ENCODE results near the gene CCDC57. TPM values are rescaled to one million over a fixed set of nuclear protein-coding genes. Genes with fewer than 3 reads are reported as not detected.

Gene CCDC57
- total and polyA plus RNA-seq, 2 of the 4 experiments (the other 2 are of a cell fraction), result 7.3 to 31.3 TPM

GRCh38 chr17:82097184-82097918 is 115.3 kb downstream of the CCDC57 start (continued):
- TF ChIP-seq CHD1 (IDR thresholded peaks at IDR 0.05; ENCODE audit: low read depth, low read length) (no peak), RFX5 (IDR thresholded peaks at IDR 0.05; ENCODE audit: low read depth, low read length) (no peak)

- peak overlapping the region; percentile 88 for H2AFZ ChIP-seq (replicated peaks; ENCODE audit: low read length, poor library complexity)
- H3K4ac ChIP-seq (ENCODE audit: low read depth, low read length), result peak overlapping the region; percentile 89
- no peak overlapping the region for H4K5ac ChIP-seq (ENCODE audit: low read depth, low read length)
- H3K9me1 ChIP-seq (ENCODE audit: insufficient read depth, low read length), result peaks cover 5% of the 10 kb centered on the region; the same call in 1 of the 2 replicates
- no peak for DNase-seq
- H3K56ac ChIP-seq (ENCODE audit: extremely low read depth, insufficient read depth, low read length), result peak overlapping the region; percentile 41; the same call in 1 of the 2 replicates
- no peaks in the 10 kb centered on the region for H3K27me3 ChIP-seq (ENCODE audit: control insufficient read depth, insufficient read depth, low read length)
- peaks cover 35% of the 10 kb centered on the region for H3K36me3 ChIP-seq (ENCODE audit: control insufficient read depth, insufficient read depth, low read length)
- POLR2A ChIA-PET (ENCODE audit: unreplicated experiment), result no interaction called here
- peak overlapping the region; percentile 96 for H3K14ac ChIP-seq (replicated peaks; ENCODE audit: low read depth, low read length)
- no CpG with 5 or more reads among the region's 8 CpGs for WGBS, 2 experiments (ENCODE audit: extremely low coverage in 2 of 2, insufficient read length in 1 of 2)
- no TSS peak for BruUV-seq (replicated peaks)
- peak overlapping the region; percentile 83 for H3K4me2 ChIP-seq (ENCODE audit: low read depth, low read length)
- dilution Hi-C loops (cut with HindIII; ENCODE audit: low sequenced_read_pairs, unreplicated experiment) (no loop called here), intact Hi-C loops (cut with micrococcal nuclease) (no loop called here), in situ Hi-C loops (cut with MboI; ENCODE audit: low sequenced_read_pairs) (no loop called here)
- peak overlapping the region; percentile 87 for H3K9ac ChIP-seq (ENCODE audit: low read depth, low read length)
- H3K18ac ChIP-seq (ENCODE audit: low read depth, low read length), result no peak overlapping the region; the same call in 1 of the 2 replicates
- H2BK20ac ChIP-seq (ENCODE audit: low read depth, low read length), result 0 out of 2 replicates have a peak overlapping the region, but pooled peaks have one; percentile 10
- peaks cover 31% of the 10 kb centered on the region for H4K20me1 ChIP-seq (ENCODE audit: insufficient read depth, low read length)
- peak overlapping the region; percentile 74 for H3K27ac ChIP-seq (ENCODE audit: insufficient read depth, low read length)
- peak overlapping the region; percentile 54 for H3K4me3 ChIP-seq (ENCODE audit: insufficient read depth, low read depth, low read length)
- peak overlapping the region; percentile 94 for H3K23ac ChIP-seq (ENCODE audit: low read depth, low read length)
- H3K4me1 ChIP-seq (ENCODE audit: control insufficient read depth, insufficient read depth, low read length), result peaks cover 13% of the 10 kb centered on the region
- H3K9me3 ChIP-seq (ENCODE audit: control insufficient read depth, insufficient read depth, low read length), result no peaks in the 10 kb centered on the region
- CTCF ChIA-PET, result no interaction called here
- H4K91ac ChIP-seq (ENCODE audit: insufficient read depth, low read depth, low read length), result peak overlapping the region; percentile 62; the same call in 1 of the 2 replicates
- no peak overlapping the region for H2BK15ac ChIP-seq (ENCODE audit: low read depth, low read length)
- peak overlapping the region; percentile 16 to 56; a peak in 1 of 4 replicates for H4K8ac ChIP-seq (ENCODE audit: low read depth in 2 of 2, low read length in 2 of 2)
- H2AK5ac ChIP-seq (ENCODE audit: low read depth, low read length), result peak overlapping the region; percentile 94
- peak overlapping the region; percentile 57 for H2BK5ac ChIP-seq (ENCODE audit: low read depth, low read length, poor library complexity, severe bottlenecking)
- H2AK9ac ChIP-seq (replicated peaks; ENCODE audit: low read depth, low read length, poor library complexity), result peak overlapping the region; percentile 98
- H3K79me1 ChIP-seq (ENCODE audit: low read depth in 1 of 2, low read length in 2 of 2), result peaks cover 0 to 56% of the 10 kb centered on the region in 2 experiments
- no peak for ATAC-seq (ENCODE audit: low read depth)
- H2BK120ac ChIP-seq (ENCODE audit: low read depth, low read length), result no peak overlapping the region
- TF ChIP-seq CTCF (conservative IDR thresholded peaks at IDR 0.05; ENCODE audit: low read depth, low read length), result no peak
- TF ChIP-seq MXI1 (IDR thresholded peaks at IDR 0.05; ENCODE audit: borderline replicate concordance, low read depth, low read length), result no peak
- TF ChIP-seq MAFK (IDR thresholded peaks at IDR 0.05; ENCODE audit: low read depth, low read length), result no peak
- no peak for TF ChIP-seq MAZ (IDR thresholded peaks at IDR 0.05; ENCODE audit: borderline replicate concordance, low read depth, low read length)
- no peak for TF ChIP-seq CEBPB (IDR thresholded peaks at IDR 0.05; ENCODE audit: low read depth, low read length)
- TF ChIP-seq NFE2L2 (IDR thresholded peaks at IDR 0.05; ENCODE audit: low read depth, low read length), result no peak
- TF ChIP-seq CHD1 (IDR thresholded peaks at IDR 0.05; ENCODE audit: low read depth, low read length), result no peak
- no peak for TF ChIP-seq RFX5 (IDR thresholded peaks at IDR 0.05; ENCODE audit: low read depth, low read length)
- TF ChIP-seq BHLHE40 (IDR thresholded peaks at IDR 0.05; ENCODE audit: low read depth, low read length), result no peak
- no peak for TF ChIP-seq SMC3 (IDR thresholded peaks at IDR 0.05; ENCODE audit: low read depth, low read length)
- TF ChIP-seq USF2 (IDR thresholded peaks at IDR 0.05; ENCODE audit: low read depth, low read length), result no peak
- TF ChIP-seq POLR2A (IDR thresholded peaks at IDR 0.05; ENCODE audit: low read depth, low read length), result no peak
Measured at GRCh38 chr17:82096709-82097183, 115.9 kb downstream of the CCDC57 start.

Measured in IMR-90 (cell line).